HG03469 (cell line): ENCODE measurements around the gene MPST.

Experiments
- ATAC-seq: cut with Tn5 transposase; IDR thresholded peaks from one replicate; pipeline ENCODE4 v1.9.1; 2021; ENCODE audit warnings: mild to moderate bottlenecking, moderate library complexity, moderate number of reproducible peaks; ENCODE audit not compliant: unreplicated experiment

MPST gene

DNA sequence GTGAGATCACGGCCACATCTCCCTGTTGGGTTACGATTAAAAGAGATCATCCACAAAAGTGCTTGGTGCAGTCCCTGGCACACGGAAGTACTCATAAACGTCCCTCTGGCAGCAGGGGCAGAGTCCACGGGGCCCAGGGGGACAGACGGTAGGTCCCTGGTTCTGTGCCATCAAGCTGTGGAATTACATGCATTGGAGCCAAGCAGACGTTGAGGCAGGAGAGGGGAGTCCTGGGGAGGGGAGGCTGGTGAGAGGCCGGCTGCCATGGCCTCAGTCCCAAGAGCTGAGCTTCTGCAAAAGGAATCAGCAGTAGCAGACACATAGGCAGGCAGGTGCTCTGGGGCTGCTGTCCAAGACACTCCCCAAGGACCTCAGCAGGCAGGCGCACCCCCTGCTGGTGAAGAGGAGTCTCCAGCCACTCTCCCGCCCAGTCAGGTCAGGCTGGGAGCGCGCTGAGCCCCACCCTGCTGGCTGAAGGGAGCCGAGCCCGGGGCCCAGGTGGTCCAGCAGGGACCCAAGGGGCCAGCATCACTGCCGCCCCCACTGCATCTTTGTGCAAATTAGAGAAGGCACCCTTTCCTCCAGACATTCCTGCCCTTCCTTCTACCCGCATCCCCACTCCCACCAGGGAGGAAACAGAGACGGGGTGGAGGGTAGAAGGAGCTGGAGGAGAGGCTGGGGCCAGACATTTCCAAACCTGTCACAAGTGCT lies 24.4 kb downstream of the MPST start:
- no peak for ATAC-seq

DNA sequence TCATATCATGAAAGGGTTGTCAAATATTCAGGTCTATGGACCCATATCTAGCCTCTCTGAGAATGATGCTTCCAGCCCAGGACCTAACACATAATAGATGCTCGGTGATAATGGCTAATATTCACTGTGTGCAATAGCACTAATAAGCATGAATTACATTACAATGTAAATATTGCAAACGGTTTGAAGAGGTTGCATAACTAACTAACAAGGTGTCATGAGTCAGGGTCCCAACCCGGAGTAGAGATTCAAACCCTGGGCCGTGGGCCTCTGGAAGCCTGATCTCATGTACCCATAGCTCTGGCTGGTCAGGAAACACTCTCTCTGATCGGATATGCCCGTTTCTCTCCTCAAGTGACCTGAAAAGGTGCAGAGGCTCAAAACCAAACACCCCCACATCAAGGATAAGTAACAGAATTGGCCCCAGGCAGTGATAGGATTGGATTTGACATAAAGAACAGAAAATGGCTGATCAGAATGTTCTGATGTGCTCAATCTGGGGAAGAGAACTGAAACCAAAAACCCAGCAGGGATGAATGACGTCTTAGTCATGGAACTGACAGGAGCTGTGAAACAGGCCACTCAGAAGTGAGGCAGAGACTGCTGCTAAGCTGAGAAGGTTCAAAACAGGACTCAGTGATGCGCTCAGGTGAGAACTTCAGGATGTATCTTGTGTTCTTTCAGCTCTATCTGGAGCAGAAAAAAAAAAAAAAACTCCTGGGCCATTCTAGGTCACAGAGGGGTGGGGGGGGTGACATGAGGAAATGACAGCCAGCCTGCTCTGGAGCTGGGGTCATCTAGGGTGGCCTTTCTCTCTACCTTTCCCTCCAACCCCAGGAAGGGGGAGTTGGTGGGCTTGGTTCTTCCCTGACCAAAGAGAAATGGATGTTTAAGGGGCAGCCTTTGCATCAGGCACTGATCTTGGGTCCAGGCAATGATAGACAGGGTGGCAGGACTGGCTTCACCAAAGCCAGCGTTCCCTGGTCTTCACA lies 25.4 kb downstream of the MPST start:
- ATAC-seq = no peak

DNA sequence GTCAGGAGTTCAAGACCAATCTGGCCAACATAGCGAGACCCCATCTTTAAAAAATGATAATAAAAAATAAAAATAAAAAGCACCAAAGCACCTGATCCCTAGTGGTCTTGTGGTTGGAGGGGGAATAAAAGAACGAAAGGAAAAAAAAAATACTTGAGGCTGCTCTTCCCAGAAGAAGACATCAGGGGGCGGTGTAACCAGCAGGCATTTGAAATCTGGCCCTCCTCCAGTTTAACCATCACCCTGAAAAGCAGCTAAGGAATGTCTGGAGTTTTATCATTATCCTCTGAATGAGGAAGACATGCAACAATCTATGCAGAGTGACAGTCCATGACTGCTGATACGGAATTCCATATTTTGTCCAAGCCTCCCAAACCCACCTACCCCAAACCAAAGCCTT lies 26.4 kb downstream of the MPST start:
- ATAC-seq = no peak

- ATAC-seq = no peak
Measured at GRCh38 chr22:37046589-37046988, 27.0 kb downstream of the MPST start.

GRCh38 chr22:37047006-37047405 lies 27.5 kb downstream of the MPST start:
- no peak for ATAC-seq

GRCh38 chr22:37048133-37048532 lies 28.6 kb downstream of the MPST start:
- no peak for ATAC-seq

DNA sequence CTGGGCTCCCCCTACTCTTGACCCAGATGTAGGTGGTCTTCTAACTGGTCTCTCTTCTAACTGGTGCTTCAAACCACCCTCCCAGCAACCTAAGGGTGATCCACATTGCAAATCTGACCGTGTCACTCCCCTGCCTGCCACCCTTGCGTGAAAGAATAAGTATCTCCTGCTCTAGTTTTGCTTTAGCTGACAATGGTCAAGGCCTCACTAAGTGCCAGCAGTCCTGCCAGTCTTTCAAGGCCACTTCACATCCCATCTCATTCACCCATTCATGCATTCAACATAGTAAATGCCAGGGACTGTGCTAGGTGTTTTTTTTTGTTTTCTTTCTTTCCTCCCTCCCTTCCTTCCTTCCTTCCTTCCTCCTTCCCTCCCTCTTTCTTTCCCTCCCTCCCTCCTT lies 29.7 kb downstream of the MPST start:
- ATAC-seq = no peak

DNA sequence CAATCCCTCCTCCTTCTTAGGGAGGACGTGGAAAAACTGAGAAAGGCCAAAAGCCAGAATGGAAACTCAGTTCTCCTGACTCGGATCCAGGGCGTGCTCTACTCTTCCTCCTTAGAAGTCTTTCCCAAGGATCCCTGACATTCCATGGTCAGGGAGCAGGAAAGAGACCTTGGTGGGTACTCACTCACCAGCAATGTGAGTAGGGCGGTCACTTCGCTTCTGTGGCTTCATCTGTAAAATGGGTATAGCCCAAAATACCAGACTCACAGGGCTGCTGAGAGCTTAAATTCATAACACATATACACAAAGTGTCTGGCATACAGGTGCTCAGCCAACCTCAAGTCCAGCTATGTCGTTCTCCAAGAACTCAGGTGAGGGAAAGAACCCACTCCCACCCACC lies 31.4 kb downstream of the MPST start:
- ATAC-seq = no peak

GRCh38 chr22:37051391-37052385 lies 32.1 kb downstream of the MPST start, which contains the start of gene KCTD17:
Gene KCTD17, plus strand, starts transcription at chr22:37051742. Its CDS starts 19 bp downstream, at chr22:37051761.
- no peak for ATAC-seq

DNA sequence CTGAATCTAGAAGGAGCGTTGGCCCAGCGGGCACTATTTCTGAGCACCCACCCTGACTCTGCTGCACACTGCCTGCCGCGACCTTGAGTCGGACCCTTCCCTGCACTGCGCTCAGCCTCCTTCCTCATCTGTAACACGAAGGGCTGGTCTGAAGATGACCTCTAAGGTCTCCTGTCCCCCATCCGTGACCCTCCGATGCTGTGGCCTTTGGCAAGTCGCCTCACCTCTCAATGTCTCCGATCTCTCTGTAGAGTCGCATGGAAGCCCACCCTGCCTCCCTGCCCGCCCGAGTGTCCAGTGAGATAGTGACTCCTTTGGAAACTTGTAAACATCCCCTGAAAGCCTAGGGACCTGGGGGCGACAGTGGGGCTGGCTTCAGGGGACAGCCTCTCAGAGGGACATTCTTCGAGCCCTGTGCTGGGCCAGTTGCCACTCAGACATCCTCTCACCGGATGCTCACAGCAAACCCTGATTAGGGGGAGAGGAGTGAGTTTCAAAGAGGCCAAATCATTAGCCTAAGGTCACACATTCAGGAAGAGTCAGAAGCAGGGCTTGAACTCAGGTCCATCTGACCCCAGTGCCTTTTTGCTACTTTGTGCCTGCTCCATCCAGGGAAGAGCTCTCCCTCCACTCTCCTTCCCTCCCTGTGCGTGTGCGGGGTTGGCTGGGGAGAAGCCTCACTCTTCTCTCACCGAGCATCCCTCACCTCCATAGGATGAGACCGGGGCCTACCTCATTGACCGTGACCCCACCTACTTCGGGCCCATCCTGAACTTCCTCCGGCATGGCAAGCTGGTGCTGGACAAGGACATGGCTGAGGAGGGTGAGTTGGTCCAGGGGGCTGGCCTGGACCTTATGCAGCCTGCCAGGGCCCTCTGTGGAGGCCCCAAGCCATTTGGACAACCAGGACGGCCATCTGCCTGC lies 33.1 kb downstream of the MPST start:
- no peak for ATAC-seq

- ATAC-seq = no peak
Measured at GRCh38 chr22:37053310-37054055, 33.9 kb downstream of the MPST start.

DNA sequence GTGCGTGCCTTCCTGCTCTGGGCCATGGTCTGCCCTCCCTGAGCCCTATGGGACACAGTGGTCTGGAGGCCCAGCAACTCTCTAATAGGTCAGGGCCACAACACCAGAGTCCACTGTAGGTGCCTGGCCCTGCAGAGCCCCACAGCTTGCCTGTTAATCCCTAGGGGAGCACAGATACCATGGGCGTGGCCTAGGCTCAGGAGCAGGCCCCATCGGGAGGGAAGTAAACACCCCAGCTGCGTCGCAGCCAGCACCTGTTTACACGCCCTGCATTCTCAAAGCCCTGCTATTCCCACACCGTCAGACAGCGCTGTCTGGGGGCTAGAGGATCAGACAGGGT lies 34.5 kb downstream of the MPST start:
- no peak for ATAC-seq

GRCh38 chr22:37054600-37055365 lies 35.2 kb downstream of the MPST start:
- ATAC-seq = no peak

- ATAC-seq = no peak
Measured at GRCh38 chr22:37056246-37056645, 36.7 kb downstream of the MPST start.

DNA sequence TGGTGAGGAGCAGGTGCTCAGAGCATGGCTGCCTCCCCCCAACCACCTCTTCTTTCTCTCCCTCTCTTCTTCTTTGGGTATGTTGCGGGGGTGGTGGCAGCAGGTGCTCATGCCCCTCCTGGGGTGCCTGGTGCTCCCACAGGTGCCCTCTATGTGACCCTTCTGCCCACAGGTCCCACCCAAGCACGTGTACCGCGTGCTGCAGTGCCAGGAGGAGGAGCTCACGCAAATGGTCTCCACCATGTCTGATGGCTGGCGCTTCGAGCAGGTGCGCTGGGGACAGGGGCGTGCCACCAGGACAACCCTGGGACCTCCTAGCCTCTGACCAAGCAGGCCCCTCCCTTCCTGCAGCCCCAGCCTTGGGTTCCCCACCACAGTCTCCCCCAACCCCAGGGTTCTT lies 37.7 kb downstream of the MPST start:
- no peak for ATAC-seq

DNA sequence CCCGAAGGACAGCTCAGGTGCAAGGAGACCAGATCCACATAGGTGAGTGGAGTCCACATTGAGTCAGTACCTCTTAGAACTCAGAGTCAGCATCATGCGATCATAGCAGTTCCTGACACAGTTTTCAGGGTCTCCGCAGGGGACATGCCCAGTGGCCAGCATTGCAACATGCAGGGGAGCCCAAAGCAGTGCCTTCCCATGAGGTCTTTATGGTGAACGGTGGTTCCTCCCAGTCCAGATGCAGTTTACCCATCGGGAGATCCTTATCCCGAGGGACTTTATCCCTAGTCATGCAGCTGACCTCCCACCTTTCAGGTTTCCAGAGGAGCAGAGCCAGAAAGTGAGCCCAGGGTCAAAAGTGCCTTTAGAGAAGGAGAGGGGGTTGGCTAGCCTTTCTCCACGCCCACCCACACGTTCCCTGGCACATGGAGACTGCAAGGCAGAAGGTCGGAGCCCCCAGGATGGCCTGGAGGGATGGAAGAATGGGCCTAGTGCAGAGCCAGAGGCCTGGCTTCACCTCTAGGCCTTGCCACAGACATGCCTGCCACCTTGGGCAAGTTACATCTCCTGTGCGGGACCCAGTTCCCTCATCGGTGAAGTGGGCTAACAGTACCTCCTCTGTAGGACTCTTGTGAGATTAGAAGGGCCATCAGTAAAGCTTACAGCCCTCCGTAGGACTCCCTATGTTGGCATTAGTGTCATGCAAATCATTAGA lies 38.4 kb downstream of the MPST start:
- ATAC-seq = no peak

GRCh38 chr22:37058917-37059701 lies 39.6 kb downstream of the MPST start:
- no peak for ATAC-seq
